Cardiac muscle cell (in vitro differentiated cells and primary cell): ENCODE results near the gene ADH7. TPM values are rescaled to one million over a fixed set of nuclear protein-coding genes. Genes with fewer than 3 reads are reported as not detected.

ENCODE experiments used
- DNase-seq, 2 donors: peaks; one replicate each; pipeline versions ENCODE4 v3.0.0 to v3.0.0-alpha.2; 2010 to 2017; ENCODE audit warnings: low read depth in 1 of 2, low spot score in 1 of 2
- H3K27ac ChIP-seq: fragments of 200-600 bp; sonication (generic); 2 replicates; pipeline ENCODE4 v1.5.1; 2016
- H3K27me3 ChIP-seq: fragments of 200-600 bp; sonication (generic); 2 replicates; pipeline ENCODE4 v1.6.0; 2016; ENCODE audit warnings: control low read depth
- H3K36me3 ChIP-seq: fragments of 200-600 bp; sonication (generic); 2 replicates; pipeline ENCODE4 v1.5.1; 2016; ENCODE audit warnings: control low read depth
- H3K4me1 ChIP-seq: fragments of 200-600 bp; sonication (generic); 2 replicates; pipeline ENCODE4 v1.8.1; 2017; ENCODE audit warnings: low read depth, mild to moderate bottlenecking, mixed run types
- H3K4me3 ChIP-seq: fragments of 200-600 bp; sonication (generic); 2 replicates; pipeline ENCODE4 v1.5.1; 2016; ENCODE audit warnings: mild to moderate bottlenecking
- H3K9me3 ChIP-seq: fragments of 200-600 bp; sonication (generic); 2 replicates; pipeline ENCODE4 v1.5.1; 2017; ENCODE audit warnings: low read depth, mild to moderate bottlenecking, control low read depth
- polyA plus RNA-seq: library from polyadenylated mRNA; unstranded; fragments of >200 nt; fragmentation: Nextera tagmentation; extraction: Ambion mirVana; gene quantifications from 2 replicates; pipeline ENCODE4 v1.2.1, GENCODE V29; 2016
- total RNA-seq: library from RNA; depleted of rRNA; stranded (reverse); fragments of >200 nt; gene quantifications from 2 replicates; pipeline ENCODE4 v1.2.3, GENCODE V29; 2016
- TF ChIP-seq, protein P1 (sequence below): IDR thresholded peaks from 2 replicates; pipeline ENCODE4 v1.5.1; 2012; ENCODE audit warnings: low read depth, mild to moderate bottlenecking, low read length

The ADH7 gene
- total and polyA plus RNA-seq, 2 experiments from 2014 or later, result not detected

DNA sequence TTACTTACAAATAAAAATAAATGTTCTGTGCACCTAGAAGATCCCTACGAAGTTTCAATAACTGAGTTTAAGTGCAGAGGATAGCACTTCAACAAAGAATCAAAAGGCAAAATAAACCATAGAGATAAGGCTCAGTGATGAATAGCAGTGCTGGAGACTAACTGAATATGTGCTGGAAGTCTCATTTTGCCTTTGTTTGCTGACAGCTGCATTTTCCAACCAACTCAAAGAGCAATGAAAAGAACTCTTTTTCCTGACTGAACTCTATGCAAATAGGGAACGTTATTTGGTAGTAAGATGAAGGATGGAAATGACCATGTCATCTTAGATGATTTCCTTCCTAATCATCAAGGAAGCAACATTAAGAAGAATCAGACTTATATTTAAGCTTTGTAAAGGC is 32.7 kb upstream of the ADH7 start:
- no peaks in the 10 kb centered on the region for H3K36me3 ChIP-seq
- no peaks in the 10 kb centered on the region for H3K4me1 ChIP-seq
- H3K27ac ChIP-seq, result no peak overlapping the region
- no peak overlapping the region for H3K4me3 ChIP-seq
- DNase-seq, result no peak
- no peaks in the 10 kb centered on the region for H3K27me3 ChIP-seq
- H3K9me3 ChIP-seq, result no peaks in the 10 kb centered on the region
- TF ChIP-seq, protein P1, sequence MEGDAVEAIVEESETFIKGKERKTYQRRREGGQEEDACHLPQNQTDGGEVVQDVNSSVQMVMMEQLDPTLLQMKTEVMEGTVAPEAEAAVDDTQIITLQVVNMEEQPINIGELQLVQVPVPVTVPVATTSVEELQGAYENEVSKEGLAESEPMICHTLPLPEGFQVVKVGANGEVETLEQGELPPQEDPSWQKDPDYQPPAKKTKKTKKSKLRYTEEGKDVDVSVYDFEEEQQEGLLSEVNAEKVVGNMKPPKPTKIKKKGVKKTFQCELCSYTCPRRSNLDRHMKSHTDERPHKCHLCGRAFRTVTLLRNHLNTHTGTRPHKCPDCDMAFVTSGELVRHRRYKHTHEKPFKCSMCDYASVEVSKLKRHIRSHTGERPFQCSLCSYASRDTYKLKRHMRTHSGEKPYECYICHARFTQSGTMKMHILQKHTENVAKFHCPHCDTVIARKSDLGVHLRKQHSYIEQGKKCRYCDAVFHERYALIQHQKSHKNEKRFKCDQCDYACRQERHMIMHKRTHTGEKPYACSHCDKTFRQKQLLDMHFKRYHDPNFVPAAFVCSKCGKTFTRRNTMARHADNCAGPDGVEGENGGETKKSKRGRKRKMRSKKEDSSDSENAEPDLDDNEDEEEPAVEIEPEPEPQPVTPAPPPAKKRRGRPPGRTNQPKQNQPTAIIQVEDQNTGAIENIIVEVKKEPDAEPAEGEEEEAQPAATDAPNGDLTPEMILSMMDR, result no peak

DNA sequence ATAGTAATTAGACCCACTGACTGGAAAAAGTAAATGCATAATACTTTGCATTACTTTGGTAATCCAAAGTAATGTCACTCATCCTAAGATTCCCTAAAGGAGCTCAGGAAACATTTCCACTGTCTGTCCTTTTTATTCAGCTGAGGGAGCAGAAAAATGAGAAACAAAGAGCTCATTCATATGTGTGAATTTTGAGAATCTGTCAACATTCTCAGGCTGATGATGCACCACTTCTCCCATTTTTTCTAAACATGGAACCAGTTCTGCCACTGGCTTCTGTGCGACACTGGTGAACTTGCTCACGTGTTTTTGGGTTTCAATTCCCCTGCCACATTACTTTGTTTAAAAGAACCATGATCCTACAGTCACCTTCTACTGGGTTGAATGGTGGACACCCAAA is 28.4 kb upstream of the ADH7 start:
- DNase-seq, result no peak
- TF ChIP-seq, protein P1, result no peak
- Histone ChIP-seq H3K9me3 (no peaks in the 10 kb centered on the region), H3K36me3 (no peaks in the 10 kb centered on the region), H3K27ac (no peak overlapping the region), H3K4me3 (no peak overlapping the region), H3K4me1 (no peaks in the 10 kb centered on the region), H3K27me3 (no peaks in the 10 kb centered on the region)

DNA sequence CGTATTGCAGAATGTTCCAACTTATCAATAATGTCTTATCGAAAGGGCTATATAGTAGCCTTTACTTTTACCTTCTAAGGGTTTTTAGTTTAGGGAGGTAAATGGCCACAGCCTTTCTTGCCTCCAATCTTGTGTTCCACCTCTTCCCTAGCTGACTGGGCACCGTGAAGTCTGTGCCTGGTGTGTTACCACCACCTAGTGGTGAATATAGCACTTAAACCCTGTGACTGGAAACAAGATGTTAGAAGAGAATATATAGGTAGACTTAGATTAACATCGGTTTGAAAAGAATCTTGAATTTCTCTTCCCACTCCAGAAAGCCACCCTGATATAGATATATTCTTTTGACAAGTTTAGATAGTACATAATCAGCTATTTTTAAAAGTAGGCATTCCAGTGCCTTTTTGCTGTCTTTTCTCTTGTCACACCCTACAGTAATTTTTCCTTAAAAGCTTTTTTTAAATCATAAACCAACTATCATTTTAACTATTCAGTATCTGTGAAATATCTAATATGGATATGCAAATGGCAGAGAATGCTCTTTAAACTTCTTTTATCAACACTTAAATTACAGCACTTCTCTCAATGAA is 27.8 kb upstream of the ADH7 start:
- Histone ChIP-seq H3K9me3 (no peaks in the 10 kb centered on the region), H3K36me3 (no peaks in the 10 kb centered on the region), H3K27ac (no peak overlapping the region), H3K27me3 (no peaks in the 10 kb centered on the region), H3K4me3 (no peak overlapping the region), H3K4me1 (no peaks in the 10 kb centered on the region)
- TF ChIP-seq, protein P1, result peak; percentile 77
- DNase-seq, result peak; percentile 76 to 86

DNA sequence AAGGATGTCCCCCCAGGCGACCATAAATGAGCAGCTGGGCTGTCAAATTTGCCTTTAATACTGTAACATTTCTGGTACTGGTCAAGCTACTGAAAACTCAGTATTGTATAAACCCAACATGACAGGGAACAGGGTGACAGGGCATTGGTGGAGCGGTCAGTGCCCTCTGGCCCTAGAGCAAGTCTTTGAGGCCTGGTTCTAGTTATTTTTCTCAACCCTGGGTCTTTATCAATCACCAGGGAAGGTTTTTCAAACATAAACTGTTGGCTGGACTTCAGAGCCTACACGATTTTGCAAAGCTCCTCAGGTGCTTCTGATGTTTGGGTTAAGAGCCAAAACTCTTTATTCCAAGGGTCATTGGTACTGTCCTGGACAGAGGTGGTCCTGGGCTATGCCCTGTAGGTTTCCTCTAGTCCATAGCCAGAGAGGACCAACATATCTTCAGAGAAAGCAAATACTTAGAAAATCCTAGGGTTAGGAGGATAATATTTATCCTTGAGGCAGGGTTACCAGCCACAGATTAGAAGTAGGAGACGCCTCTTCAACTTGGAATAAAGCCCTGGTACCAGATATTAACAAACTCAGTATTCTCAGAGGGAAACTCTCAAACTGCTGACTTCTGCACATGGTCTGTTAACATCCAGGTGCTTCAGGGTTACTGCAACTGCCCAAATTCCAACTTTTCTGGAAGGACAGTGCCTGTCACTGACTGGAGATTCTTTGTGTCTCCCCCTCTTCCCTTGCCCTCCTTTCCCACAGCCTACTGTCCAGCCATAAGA is 26.7 kb upstream of the ADH7 start:
- H3K9me3 ChIP-seq, result no peaks in the 10 kb centered on the region
- H3K36me3 ChIP-seq, result no peaks in the 10 kb centered on the region
- no peaks in the 10 kb centered on the region for H3K27me3 ChIP-seq
- TF ChIP-seq, protein P1, result no peak
- H3K27ac ChIP-seq, result no peak overlapping the region
- no peaks in the 10 kb centered on the region for H3K4me1 ChIP-seq
- no peak for DNase-seq
- no peak overlapping the region for H3K4me3 ChIP-seq

DNA sequence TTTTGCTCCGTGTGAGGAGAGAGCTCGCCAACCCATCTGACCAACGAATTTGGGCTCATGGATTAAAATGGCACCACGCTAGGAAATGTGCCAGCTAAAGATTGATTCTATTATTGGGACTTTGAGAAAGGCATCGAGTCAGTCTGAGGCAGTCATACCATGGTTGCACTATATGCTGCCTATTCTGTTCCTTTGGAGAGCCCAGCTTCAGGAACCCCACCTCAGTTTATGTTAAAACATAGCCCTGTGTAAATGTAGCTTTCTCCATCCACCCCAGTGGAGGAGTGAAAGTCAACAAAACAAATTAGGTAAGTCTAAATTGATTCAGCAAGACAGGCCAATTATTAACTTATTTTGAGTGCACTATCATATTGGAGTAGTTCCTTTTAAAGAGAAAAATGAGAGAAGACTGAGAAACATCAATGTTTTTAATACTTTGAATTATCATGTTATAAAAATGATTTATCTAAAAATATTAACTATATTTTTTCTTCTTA is 24.5 kb upstream of the ADH7 start:
- H3K4me3 ChIP-seq, result no peak overlapping the region
- H3K9me3 ChIP-seq, result no peaks in the 10 kb centered on the region
- TF ChIP-seq, protein P1, result no peak
- no peak overlapping the region for H3K27ac ChIP-seq
- H3K27me3 ChIP-seq, result no peaks in the 10 kb centered on the region
- H3K4me1 ChIP-seq, result no peaks in the 10 kb centered on the region
- DNase-seq, result no peak
- no peaks in the 10 kb centered on the region for H3K36me3 ChIP-seq
